ENCODE results near the gene TBC1D5.

Gene TBC1D5

DNA sequence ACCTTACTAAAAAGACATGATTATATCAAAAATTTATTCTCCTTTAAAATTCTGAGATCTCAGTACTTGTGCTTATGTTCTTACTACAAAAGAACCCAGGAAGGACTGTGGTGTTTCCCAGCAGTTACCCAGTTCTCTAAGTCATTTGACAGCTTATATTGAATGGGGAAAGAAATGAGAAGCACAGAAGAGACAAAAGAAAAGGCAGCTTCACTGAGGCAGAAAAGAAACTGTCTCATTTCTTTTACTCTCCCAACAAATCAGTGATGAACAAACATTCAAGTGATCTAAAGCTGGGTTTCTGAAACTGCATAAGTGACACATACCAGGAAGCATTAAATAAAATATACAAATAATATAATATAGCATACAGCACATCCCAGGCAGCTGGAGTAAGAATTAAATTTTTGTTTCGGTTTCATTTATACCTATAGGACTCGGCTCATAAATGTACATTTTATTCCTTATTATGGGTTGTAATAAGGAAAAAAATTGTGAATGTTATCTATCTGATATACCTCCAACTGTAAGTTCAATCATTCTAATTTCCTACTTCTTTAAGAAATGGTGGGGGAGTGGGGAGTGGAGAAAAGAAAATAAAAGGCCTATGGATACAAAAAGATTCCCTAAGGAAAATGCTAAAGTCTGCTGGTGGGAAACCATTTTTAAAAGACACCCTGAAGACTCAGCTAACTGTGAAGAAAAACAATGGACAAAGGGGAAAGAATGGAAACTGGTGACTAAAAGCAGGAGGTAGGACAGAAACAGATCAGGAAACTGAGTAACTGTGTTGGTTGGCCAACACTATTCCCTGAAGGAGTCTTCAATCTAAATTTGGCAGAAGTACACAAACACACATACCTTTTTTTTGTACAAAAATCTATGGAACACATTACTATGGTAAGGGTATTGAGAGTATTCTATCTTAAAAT, 156.8 kb downstream of the TBC1D5 start:
- DNase-seq (ENCODE audit: low read depth), result no peak
- no peak overlapping the region for H3K4me3 ChIP-seq (ENCODE audit: low read length)
- TF ChIP-seq, protein P1, sequence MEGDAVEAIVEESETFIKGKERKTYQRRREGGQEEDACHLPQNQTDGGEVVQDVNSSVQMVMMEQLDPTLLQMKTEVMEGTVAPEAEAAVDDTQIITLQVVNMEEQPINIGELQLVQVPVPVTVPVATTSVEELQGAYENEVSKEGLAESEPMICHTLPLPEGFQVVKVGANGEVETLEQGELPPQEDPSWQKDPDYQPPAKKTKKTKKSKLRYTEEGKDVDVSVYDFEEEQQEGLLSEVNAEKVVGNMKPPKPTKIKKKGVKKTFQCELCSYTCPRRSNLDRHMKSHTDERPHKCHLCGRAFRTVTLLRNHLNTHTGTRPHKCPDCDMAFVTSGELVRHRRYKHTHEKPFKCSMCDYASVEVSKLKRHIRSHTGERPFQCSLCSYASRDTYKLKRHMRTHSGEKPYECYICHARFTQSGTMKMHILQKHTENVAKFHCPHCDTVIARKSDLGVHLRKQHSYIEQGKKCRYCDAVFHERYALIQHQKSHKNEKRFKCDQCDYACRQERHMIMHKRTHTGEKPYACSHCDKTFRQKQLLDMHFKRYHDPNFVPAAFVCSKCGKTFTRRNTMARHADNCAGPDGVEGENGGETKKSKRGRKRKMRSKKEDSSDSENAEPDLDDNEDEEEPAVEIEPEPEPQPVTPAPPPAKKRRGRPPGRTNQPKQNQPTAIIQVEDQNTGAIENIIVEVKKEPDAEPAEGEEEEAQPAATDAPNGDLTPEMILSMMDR (conservative IDR thresholded peaks at IDR 0.05; ENCODE audit: low read length), result no peak

DNA sequence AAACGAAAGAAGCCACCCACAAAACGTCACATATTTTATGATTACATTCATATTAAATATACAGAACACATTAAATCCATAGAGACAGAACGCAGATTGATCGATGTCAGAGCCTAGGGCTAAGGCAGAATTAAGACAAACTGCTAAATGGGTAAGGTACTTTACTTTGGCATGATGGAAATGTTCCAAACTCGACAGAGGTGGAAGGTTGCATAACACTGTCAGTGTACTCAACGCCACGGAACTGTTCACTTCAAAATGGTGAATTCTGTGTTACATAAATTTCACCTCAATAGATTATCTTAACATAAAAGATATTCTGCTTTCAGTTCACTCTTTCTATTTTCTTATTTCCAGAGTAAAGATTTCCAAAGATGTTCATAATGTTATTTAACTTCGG, 158.4 kb downstream of the TBC1D5 start:
- no peak for DNase-seq (ENCODE audit: low read depth)
- no peak overlapping the region for H3K4me3 ChIP-seq (ENCODE audit: low read length)
- TF ChIP-seq, protein P1 (conservative IDR thresholded peaks at IDR 0.05; ENCODE audit: low read length), result no peak

- TF ChIP-seq, protein P1 (conservative IDR thresholded peaks at IDR 0.05; ENCODE audit: low read length), result no peak
- no peak overlapping the region for H3K4me3 ChIP-seq (ENCODE audit: low read length)
- DNase-seq (ENCODE audit: low read depth), result no peak
These were observed 158.9 kb downstream of the TBC1D5 start for GRCh38 chr3:17583530-17583929.

- no peak overlapping the region for H3K4me3 ChIP-seq (ENCODE audit: low read length)
- TF ChIP-seq, protein P1 (conservative IDR thresholded peaks at IDR 0.05; ENCODE audit: low read length), result no peak
- peak; percentile 28 for DNase-seq (ENCODE audit: low read depth)
These were observed 160.9 kb downstream of the TBC1D5 start for GRCh38 chr3:17581421-17582080.

- no peak for DNase-seq (ENCODE audit: low read depth)
- TF ChIP-seq, protein P1 (conservative IDR thresholded peaks at IDR 0.05; ENCODE audit: low read length), result no peak
- H3K4me3 ChIP-seq (ENCODE audit: low read length), result no peak overlapping the region
These were observed 161.5 kb downstream of the TBC1D5 start for GRCh38 chr3:17580901-17581300.

- no peak for DNase-seq (ENCODE audit: low read depth)
- H3K4me3 ChIP-seq (ENCODE audit: low read length), result no peak overlapping the region
- TF ChIP-seq, protein P1 (conservative IDR thresholded peaks at IDR 0.05; ENCODE audit: low read length), result no peak
These were observed 163.0 kb downstream of the TBC1D5 start for GRCh38 chr3:17579289-17580031.

Measured in AG10803 (cell line).